HCT116 (cell line): ENCODE results near the gene RBX1. TPM values are rescaled to one million over a fixed set of nuclear protein-coding genes. Genes with fewer than 3 reads are reported as not detected.

Experiments
- ATAC-seq: fragments of 200-7000 bp; cut with Tn5 transposase; 2 replicates; pipeline ENCODE4 v1.9.1; 2020; ENCODE audit warnings: mild to moderate bottlenecking, moderate library complexity
- BruUV-seq: library from RNA; stranded (reverse); fragments of 400-500 nt; replicated peaks from 2 replicates; lab custom pipeline; 2021; lab: Mats Ljungman, UMichigan
- CTCF ChIA-PET: fragments of 300-600 bp; sonication (Branson Sonifier 250); formaldehyde crosslinking; loops from one replicate; lab custom pipeline; 2021; ENCODE audit warnings: antibody characterized with exemption; lab: Charles Lee
- POLR2A ChIA-PET: fragments of 300-600, 350-600 bp; sonication (Branson Sonifier 250); formaldehyde crosslinking; loops from one replicate; lab custom pipeline; 2021; ENCODE audit warnings: antibody characterized with exemption; lab: Charles Lee
- RAD21 ChIA-PET, 2 experiments: fragments of 300-600 bp; sonication (Branson Sonifier 250); formaldehyde crosslinking; loops; one replicate each; lab custom pipeline; 2023; ENCODE audit warnings: low total read pairs in 2 of 2; ENCODE audit not compliant: uncharacterized antibody in 2 of 2, unreplicated experiment in 2 of 2, low non-redundant PET in 1 of 2; lab: Charles Lee
- DNase-seq: peaks from one replicate; pipeline ENCODE4 v3.0.0-alpha.2; 2010; ENCODE audit warnings: low read depth, low spot score
- H2AFZ ChIP-seq: fragments of 200-600 bp; shearing (Covaris generic), sonication (generic); 2 replicates; pipeline ENCODE4 v1.6.1; 2017; ENCODE audit warnings: low read depth, mixed run types, mixed read lengths, antibody characterized with exemption, low read length; ENCODE audit not compliant: poor library complexity, severe bottlenecking
- H3K27ac ChIP-seq: 2 replicates; pipeline ENCODE4 v1.5.1; 2012; ENCODE audit warnings: low read depth, low read length
- H3K27me3 ChIP-seq: fragments of 200-600 bp; sonication (generic); 2 replicates; pipeline ENCODE4 v1.6.1; 2016; ENCODE audit warnings: mixed run types, low read length, mixed read lengths; ENCODE audit not compliant: insufficient read depth
- H3K36me3 ChIP-seq, 2 experiments: fragments of 200-500 bp in 1 of 2; fragments of 200-600 bp in 1 of 2; sonication (Bioruptor generic) in 1 of 2; sonication (generic) in 1 of 2; 2 replicates each; pipeline versions ENCODE4 v1.5.1 to v1.6.1; 2014 to 2016; ENCODE audit warnings: low read length in 2 of 2, inconsistent platforms in 1 of 2, mixed read lengths in 1 of 2, mixed run types in 1 of 2; ENCODE audit not compliant: insufficient read depth in 2 of 2, control insufficient read depth in 1 of 2
- H3K4me1 ChIP-seq, 2 experiments: fragments of 200-600 bp in 1 of 2; sonication (generic) in 1 of 2; 2 replicates each; pipeline versions ENCODE4 v1.5.1 to v1.6.1; 2012 to 2017; ENCODE audit warnings: low read length in 2 of 2, inconsistent platforms in 1 of 2, mild to moderate bottlenecking in 1 of 2, mixed read lengths in 1 of 2, mixed run types in 1 of 2, moderate library complexity in 1 of 2; ENCODE audit not compliant: insufficient read depth in 2 of 2, control insufficient read depth in 1 of 2
- H3K4me2 ChIP-seq: fragments of 200-600 bp; sonication (generic); 2 replicates; pipeline ENCODE4 v1.6.1; 2017; ENCODE audit warnings: mixed run types, low read length, mixed read lengths
- H3K4me3 ChIP-seq, 2 experiments: fragments of 200-600 bp in 1 of 2; sonication (generic) in 1 of 2; replicated peaks in 1 of 2; 2 replicates each; pipeline ENCODE4 v1.5.1; 2011 to 2016; ENCODE audit warnings: low read length in 2 of 2, control low read depth in 1 of 2, low read depth in 1 of 2, mild to moderate bottlenecking in 1 of 2, mixed read lengths in 1 of 2, mixed run types in 1 of 2
- H3K79me2 ChIP-seq: fragments of 200-600 bp; sonication (generic); 2 replicates; pipeline ENCODE4 v1.6.1; 2017; ENCODE audit warnings: mild to moderate bottlenecking, mixed run types, low read length, moderate library complexity, mixed read lengths; ENCODE audit not compliant: insufficient read depth
- H3K9ac ChIP-seq: fragments of 200-600 bp; sonication (generic); 2 replicates; pipeline ENCODE4 v1.6.1; 2016; ENCODE audit warnings: low read length, mixed read lengths
- H3K9me2 ChIP-seq: fragments of 200-600 bp; sonication (generic), shearing (Covaris generic); 2 replicates; pipeline ENCODE4 v1.6.1; 2017; ENCODE audit warnings: mixed run types, mild to moderate bottlenecking, moderate library complexity; ENCODE audit not compliant: insufficient read depth
- H3K9me3 ChIP-seq, 2 experiments: fragments of 200-500 bp in 1 of 2; fragments of 200-600 bp in 1 of 2; sonication (Bioruptor generic) in 1 of 2; sonication (generic) in 1 of 2; 2 replicates each; pipeline ENCODE4 v1.6.1; 2014 to 2017; ENCODE audit warnings: low read length in 2 of 2, mixed read lengths in 2 of 2, inconsistent platforms in 1 of 2, low read depth in 1 of 2, mild to moderate bottlenecking in 1 of 2, mixed run types in 1 of 2, moderate library complexity in 1 of 2; ENCODE audit not compliant: control insufficient read depth in 1 of 2, insufficient read depth in 1 of 2
- H4K20me1 ChIP-seq: fragments of 200-600 bp; sonication (generic), shearing (Covaris generic); 2 replicates; pipeline ENCODE4 v1.6.1; 2017; ENCODE audit warnings: mixed run types, mild to moderate bottlenecking, moderate library complexity; ENCODE audit not compliant: insufficient read depth
- ATF3 ChIP-seq: IDR thresholded peaks from 2 replicates; pipeline ENCODE4 v1.6.1; 2012
- CEBPB ChIP-seq: IDR thresholded peaks from 2 replicates; pipeline ENCODE4 v1.6.1; 2012; ENCODE audit warnings: low read depth
- EZH2 ChIP-seq: fragments of 200-600 bp; sonication (generic); IDR thresholded peaks from 2 replicates; pipeline ENCODE4 v1.6.1; 2017; ENCODE audit warnings: antibody characterized with exemption, mixed run types
- EZH2phosphoT487 ChIP-seq: fragments of 200-600 bp; IDR thresholded peaks from 2 replicates; pipeline ENCODE4 v1.6.1; 2018; ENCODE audit warnings: antibody characterized with exemption, borderline replicate concordance
- MAX ChIP-seq: IDR thresholded peaks from 2 replicates; pipeline ENCODE4 v1.6.1; 2012
- POLR2A ChIP-seq: IDR thresholded peaks from 2 replicates; pipeline ENCODE4 v1.7.0; 2011; ENCODE audit warnings: borderline replicate concordance; ENCODE audit not compliant: insufficient read depth, insufficient read length; ENCODE audit errors: extremely low read depth
- RAD21 ChIP-seq: IDR thresholded peaks from 2 replicates; pipeline ENCODE4 v1.6.1; 2012; ENCODE audit warnings: low read depth, mild to moderate bottlenecking
- REST ChIP-seq: IDR thresholded peaks from 2 replicates; pipeline ENCODE4 v1.6.1; 2012; ENCODE audit warnings: low read depth
- SIN3A ChIP-seq: IDR thresholded peaks from 2 replicates; pipeline ENCODE4 v1.6.1; 2012; ENCODE audit warnings: low read depth
- SP1 ChIP-seq: IDR thresholded peaks from 2 replicates; pipeline ENCODE4 v1.6.1; 2012; ENCODE audit warnings: low read depth
- SRF ChIP-seq: IDR thresholded peaks from 2 replicates; pipeline ENCODE4 v1.6.1; 2012; ENCODE audit warnings: low read depth
- TCF7L2 ChIP-seq: IDR thresholded peaks from 2 replicates; pipeline ENCODE4 v1.7.0; 2011; ENCODE audit warnings: borderline replicate concordance, inconsistent platforms; ENCODE audit not compliant: insufficient read depth, insufficient read length; ENCODE audit errors: extremely low read depth
- ZFX ChIP-seq: fragments of 450-650 bp; IDR thresholded peaks from 2 replicates; pipeline ENCODE4 v1.6.1; 2017
- intact Hi-C: fragments of 100-400 bp; cut with micrococcal nuclease; formaldehyde crosslinking; loops from 2 replicates; pipeline ENCODE4 v1.10.0; 2022
- total RNA-seq: library from RNA; stranded (reverse); gene quantifications from one replicate; pipeline ENCODE4 v1.2.1, GENCODE V29; 2021; ENCODE audit not compliant: unreplicated experiment

Gene RBX1
- total RNA-seq, 1 experiment from 2014 or later: 51.2 TPM

- ATAC-seq (no peak), DNase-seq (no peak)
- Histone ChIP-seq H3K79me2 (no peaks in the 10 kb centered on the region), H3K4me1 (peaks cover 0 to 2% of the 10 kb centered on the region in 2 experiments; a peak in 1 of 4 replicates), H3K9me2 (no peaks in the 10 kb centered on the region), H3K27me3 (no peaks in the 10 kb centered on the region), H4K20me1 (no peaks in the 10 kb centered on the region), H3K36me3 (no peaks in the 10 kb centered on the region), H3K9ac (no peak overlapping the region), H3K27ac (no peak overlapping the region), H3K9me3 (no peaks in the 10 kb centered on the region), H3K4me2 (no peak overlapping the region), H3K4me3 (no peak overlapping the region), H2AFZ (no peak overlapping the region)
- TF ChIP-seq CEBPB (no peak), SRF (no peak), TCF7L2 (no peak), ATF3 (no peak), SP1 (no peak), ZFX (no peak), MAX (no peak), POLR2A (no peak), REST (no peak), RAD21 (no peak), SIN3A (no peak), EZH2phosphoT487 (no peak), EZH2 (no peak)
- ChIA-PET CTCF (no interaction called here), POLR2A (no interaction called here), RAD21 (no interaction called here)
- intact Hi-C loops: no loop called here
- BruUV-seq: no TSS peak
Measured at GRCh38 chr22:41015003-41015402, 63.8 kb downstream of the RBX1 start.
